Neuron (in vitro differentiated cells): Measurements from ENCODE around the gene GPR33.

ENCODE experiments used
- H2AFZ ChIP-seq: one replicate; pipeline ENCODE4 v1.6.1; 2013; ENCODE audit warnings: low read depth, mild to moderate bottlenecking, inconsistent platforms, low read length, moderate library complexity
- H3K27me3 ChIP-seq: one replicate; pipeline ENCODE4 v1.6.1; 2013; ENCODE audit warnings: low read length; ENCODE audit not compliant: insufficient read depth
- H3K36me3 ChIP-seq: one replicate; pipeline ENCODE4 v1.6.1; 2013; ENCODE audit warnings: low read length; ENCODE audit not compliant: insufficient read depth
- H3K4me1 ChIP-seq: one replicate; pipeline ENCODE4 v1.6.1; 2013; ENCODE audit warnings: low read length; ENCODE audit not compliant: insufficient read depth
- H3K4me3 ChIP-seq: 2 replicates; pipeline ENCODE4 v1.5.1; 2013; ENCODE audit warnings: mild to moderate bottlenecking, low read length, moderate library complexity
- H3K9me3 ChIP-seq: one replicate; pipeline ENCODE4 v1.6.1; 2013; ENCODE audit warnings: low read length

Gene GPR33, protein sequence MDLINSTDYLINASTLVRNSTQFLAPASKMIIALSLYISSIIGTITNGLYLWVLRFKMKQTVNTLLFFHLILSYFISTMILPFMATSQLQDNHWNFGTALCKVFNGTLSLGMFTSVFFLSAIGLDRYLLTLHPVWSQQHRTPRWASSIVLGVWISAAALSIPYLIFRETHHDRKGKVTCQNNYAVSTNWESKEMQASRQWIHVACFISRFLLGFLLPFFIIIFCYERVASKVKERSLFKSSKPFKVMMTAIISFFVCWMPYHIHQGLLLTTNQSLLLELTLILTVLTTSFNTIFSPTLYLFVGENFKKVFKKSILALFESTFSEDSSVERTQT

DNA sequence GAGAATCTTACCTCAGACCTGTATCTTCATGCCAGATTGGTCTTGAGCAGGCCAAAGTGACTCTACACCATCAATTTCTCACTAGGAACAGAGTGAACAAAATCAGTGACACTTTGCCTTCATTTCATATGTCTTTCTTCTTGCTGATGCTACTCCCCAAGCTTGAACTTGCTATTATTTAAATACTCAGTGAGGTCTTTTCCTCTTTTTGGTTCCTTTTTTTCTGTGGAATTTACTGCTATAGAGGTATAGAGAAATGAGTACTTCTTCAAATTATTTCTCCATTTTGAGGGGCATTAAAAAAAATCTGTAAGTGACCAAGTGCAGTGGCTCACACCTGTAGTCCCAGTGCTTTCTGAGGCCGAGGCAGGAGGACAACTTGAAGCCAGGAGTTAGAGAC is at the start of gene GPR33:
Gene GPR33, minus strand, starts transcription at position 154 of the 400 bp plus-strand sequence. CDS start 4,074 bp downstream, outside the sequence.
- Histone ChIP-seq H3K27me3 (peaks cover 2% of the 10 kb centered on the region), H3K4me1 (no peaks in the 10 kb centered on the region), H3K36me3 (no peaks in the 10 kb centered on the region), H2AFZ (no peak within 1 kb of the TSS), H3K4me3 (no peak within 1 kb of the TSS), H3K9me3 (no peaks in the 10 kb centered on the region)

DNA sequence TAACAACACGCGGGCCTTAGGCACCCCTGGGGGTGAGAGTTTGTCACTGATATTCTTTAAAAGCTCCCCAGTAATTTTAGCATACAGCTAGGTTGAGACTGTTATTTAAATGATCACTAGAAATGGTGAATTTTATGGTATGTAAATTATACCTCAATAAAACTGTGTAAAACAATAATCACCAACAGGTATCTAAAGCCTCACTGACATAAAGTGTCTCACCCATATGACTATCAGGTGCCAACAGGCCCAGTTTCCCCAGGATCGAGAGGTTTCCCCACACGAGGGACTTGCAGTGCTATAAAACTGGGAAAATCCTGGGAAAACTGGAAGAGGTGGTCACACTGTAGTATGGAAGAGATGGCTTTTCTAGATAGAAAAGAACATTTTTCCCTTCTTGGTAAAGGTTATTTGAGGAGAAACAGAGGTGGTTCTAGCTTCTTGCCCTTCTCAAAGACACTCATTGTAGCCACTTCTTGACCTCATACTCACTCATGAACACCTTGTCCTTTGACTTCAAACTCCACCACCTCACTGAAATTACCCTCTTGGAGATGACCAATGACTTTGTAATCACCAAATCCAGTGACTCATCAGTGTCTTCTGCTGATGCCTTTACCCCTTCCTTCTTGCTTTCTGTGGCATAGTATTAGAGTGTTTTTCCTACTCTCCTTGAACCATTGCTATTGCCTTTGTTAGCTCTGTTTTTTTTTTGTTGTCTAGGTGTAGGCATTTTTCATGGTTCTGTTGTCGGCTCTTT is 48.5 kb upstream of the GPR33 start:
- Histone ChIP-seq H3K9me3 (peaks cover 3% of the 10 kb centered on the region), H3K4me1 (no peaks in the 10 kb centered on the region), H3K36me3 (no peaks in the 10 kb centered on the region), H3K27me3 (no peaks in the 10 kb centered on the region), H3K4me3 (no peak overlapping the region), H2AFZ (no peak overlapping the region)

DNA sequence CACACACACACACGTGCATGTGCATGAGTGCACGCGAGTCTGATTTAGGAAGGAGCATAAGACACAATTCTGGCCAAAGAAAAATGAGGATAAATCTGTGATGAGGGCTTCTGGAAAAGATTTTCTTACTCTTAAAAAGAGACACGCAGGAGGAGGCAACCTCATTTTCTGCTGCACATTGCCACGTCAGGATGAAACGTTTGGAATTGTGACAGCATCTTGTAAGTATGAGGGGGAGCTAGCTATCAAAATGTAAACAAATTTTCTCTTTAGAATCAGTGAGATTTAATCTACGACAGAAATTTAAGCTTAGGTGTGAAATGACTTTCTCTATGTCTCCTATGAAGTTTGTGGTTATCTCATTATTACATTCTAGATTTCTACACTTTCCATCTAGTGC is 42.3 kb upstream of the GPR33 start:
- H3K36me3 ChIP-seq: no peaks in the 10 kb centered on the region
- H2AFZ ChIP-seq: no peak overlapping the region
- no peaks in the 10 kb centered on the region for H3K27me3 ChIP-seq
- no peak overlapping the region for H3K4me3 ChIP-seq
- peaks cover 3% of the 10 kb centered on the region for H3K9me3 ChIP-seq
- H3K4me1 ChIP-seq: no peaks in the 10 kb centered on the region

GRCh38 chr14:31529053-31529452 is 41.2 kb upstream of the GPR33 start:
- H2AFZ ChIP-seq: no peak overlapping the region
- H3K36me3 ChIP-seq: no peaks in the 10 kb centered on the region
- peaks cover 3% of the 10 kb centered on the region for H3K27me3 ChIP-seq
- peaks cover 3% of the 10 kb centered on the region for H3K9me3 ChIP-seq
- H3K4me3 ChIP-seq: no peak overlapping the region
- H3K4me1 ChIP-seq: no peaks in the 10 kb centered on the region

DNA sequence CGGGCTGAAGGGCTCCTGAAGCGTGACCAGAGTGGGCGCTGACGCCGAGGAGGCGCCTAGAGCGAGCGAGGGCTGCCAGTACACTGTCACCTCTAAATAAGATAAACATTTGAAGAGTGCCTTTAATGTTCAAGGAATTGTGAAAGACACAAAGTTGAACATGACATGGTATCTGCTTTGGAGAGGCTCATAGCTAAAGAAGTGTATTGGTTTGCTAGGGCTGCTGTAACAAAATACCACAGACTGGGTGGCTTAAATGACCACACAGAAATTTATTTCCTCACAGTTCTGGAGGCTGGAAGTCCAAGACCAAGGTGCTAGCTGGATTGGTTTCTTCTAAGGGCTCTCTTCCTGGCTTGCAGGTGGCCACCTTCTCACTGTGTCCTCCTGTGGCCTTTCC is 39.7 kb upstream of the GPR33 start:
- Histone ChIP-seq H3K4me3 (no peak overlapping the region), H3K27me3 (peaks cover 3% of the 10 kb centered on the region), H3K9me3 (peaks cover 3% of the 10 kb centered on the region), H3K36me3 (no peaks in the 10 kb centered on the region), H3K4me1 (no peaks in the 10 kb centered on the region), H2AFZ (no peak overlapping the region)

- Histone ChIP-seq H2AFZ (no peak overlapping the region), H3K4me1 (no peaks in the 10 kb centered on the region), H3K4me3 (no peak overlapping the region), H3K9me3 (no peaks in the 10 kb centered on the region), H3K27me3 (peaks cover 3% of the 10 kb centered on the region), H3K36me3 (no peaks in the 10 kb centered on the region)
Measured at GRCh38 chr14:31527087-31527486, 39.2 kb upstream of the GPR33 start.

GRCh38 chr14:31510855-31511254 is 23.0 kb upstream of the GPR33 start:
- no peaks in the 10 kb centered on the region for H3K36me3 ChIP-seq
- H2AFZ ChIP-seq: no peak overlapping the region
- H3K4me1 ChIP-seq: no peaks in the 10 kb centered on the region
- H3K27me3 ChIP-seq: peaks cover 3% of the 10 kb centered on the region
- no peak overlapping the region for H3K4me3 ChIP-seq
- no peaks in the 10 kb centered on the region for H3K9me3 ChIP-seq

DNA sequence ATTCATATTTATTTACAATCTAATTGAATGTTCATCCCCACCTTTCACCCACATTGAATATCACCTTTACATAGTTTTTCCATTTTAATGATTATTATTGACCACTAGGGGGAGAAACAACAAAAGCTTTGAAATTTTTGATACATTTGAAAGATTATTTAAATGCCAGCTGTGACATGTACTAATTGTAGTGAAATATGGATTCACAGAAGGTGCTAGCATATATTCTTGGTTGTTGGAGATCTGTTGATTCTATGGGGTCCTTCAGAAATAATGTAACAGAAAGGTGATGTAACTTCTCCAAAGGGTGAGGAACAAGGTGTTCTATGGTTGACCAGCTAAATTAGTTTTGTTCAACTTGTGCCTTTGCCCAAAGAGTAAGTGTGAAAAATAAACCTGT is 22.4 kb upstream of the GPR33 start:
- H3K9me3 ChIP-seq: no peaks in the 10 kb centered on the region
- no peaks in the 10 kb centered on the region for H3K36me3 ChIP-seq
- no peak overlapping the region for H3K4me3 ChIP-seq
- no peaks in the 10 kb centered on the region for H3K4me1 ChIP-seq
- H2AFZ ChIP-seq: no peak overlapping the region
- H3K27me3 ChIP-seq: peaks cover 3% of the 10 kb centered on the region

GRCh38 chr14:31508135-31508534 is 20.3 kb upstream of the GPR33 start:
- Histone ChIP-seq H3K27me3 (no peaks in the 10 kb centered on the region), H3K36me3 (no peaks in the 10 kb centered on the region)

DNA sequence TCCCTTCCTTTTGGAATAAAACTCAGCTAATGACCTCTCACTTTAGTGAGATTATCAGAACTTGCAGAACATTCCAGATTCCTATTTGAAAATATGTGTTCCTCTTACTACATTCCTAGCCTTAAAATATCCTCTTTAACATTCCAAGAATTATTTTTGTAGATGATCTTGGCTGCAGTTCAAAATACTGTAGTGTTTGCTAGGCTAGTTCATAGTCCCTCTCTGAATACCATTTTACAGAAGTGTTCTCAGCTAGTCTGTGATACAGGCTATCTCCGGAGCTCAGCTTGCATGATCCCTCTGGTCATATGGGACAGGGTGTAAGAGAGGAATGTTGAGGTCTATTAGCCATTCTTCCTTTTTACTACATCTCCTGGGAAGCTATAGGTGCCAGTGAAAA is 17.6 kb upstream of the GPR33 start:
- Histone ChIP-seq H3K4me1 (no peaks in the 10 kb centered on the region), H3K36me3 (no peaks in the 10 kb centered on the region), H3K27me3 (peaks cover 6% of the 10 kb centered on the region), H2AFZ (no peak overlapping the region), H3K4me3 (no peak overlapping the region), H3K9me3 (no peaks in the 10 kb centered on the region)

More at GRCh38 chr14:31508135-31508534, 20.3 kb upstream of the GPR33 start:
- H2AFZ ChIP-seq: no peak overlapping the region
- H3K9me3 ChIP-seq: no peaks in the 10 kb centered on the region
- H3K4me3 ChIP-seq: no peak overlapping the region
- no peaks in the 10 kb centered on the region for H3K4me1 ChIP-seq

- Histone ChIP-seq H2AFZ (no peak overlapping the region), H3K27me3 (peaks cover 6% of the 10 kb centered on the region), H3K4me3 (no peak overlapping the region), H3K9me3 (no peaks in the 10 kb centered on the region), H3K4me1 (no peaks in the 10 kb centered on the region), H3K36me3 (no peaks in the 10 kb centered on the region)
Measured at GRCh38 chr14:31501870-31502269, 14.0 kb upstream of the GPR33 start.

- Histone ChIP-seq H2AFZ (no peak overlapping the region), H3K9me3 (no peaks in the 10 kb centered on the region), H3K27me3 (no peaks in the 10 kb centered on the region), H3K4me1 (no peaks in the 10 kb centered on the region), H3K36me3 (no peaks in the 10 kb centered on the region), H3K4me3 (no peak overlapping the region)
Measured at GRCh38 chr14:31492759-31493498, 5.1 kb upstream of the GPR33 start.

GRCh38 chr14:31489691-31490090 is 1.9 kb upstream of the GPR33 start:
- Histone ChIP-seq H3K36me3 (no peaks in the 10 kb centered on the region), H3K4me3 (no peak overlapping the region), H3K4me1 (no peaks in the 10 kb centered on the region), H3K9me3 (no peaks in the 10 kb centered on the region), H2AFZ (no peak overlapping the region), H3K27me3 (no peaks in the 10 kb centered on the region)
